Stimulated activated CD8-positive, alpha-beta memory T cell treated with anti-CD3 and anti-CD28 coated beads, Interleukin-15, amount 100 ng/mL, for 1 hour (primary cell): ENCODE results near the gene KLF13.
"Not testable (repeated sequence)": the region's sequence is repeated elsewhere in the genome, so short reads cannot be mapped to it uniquely, and the experiment has no call there.

Experiments used
- DNase-seq: peaks from one replicate; pipeline ENCODE4 v3.0.0-alpha.2; 2020; ENCODE audit warnings: low read depth

KLF13 gene

DNA sequence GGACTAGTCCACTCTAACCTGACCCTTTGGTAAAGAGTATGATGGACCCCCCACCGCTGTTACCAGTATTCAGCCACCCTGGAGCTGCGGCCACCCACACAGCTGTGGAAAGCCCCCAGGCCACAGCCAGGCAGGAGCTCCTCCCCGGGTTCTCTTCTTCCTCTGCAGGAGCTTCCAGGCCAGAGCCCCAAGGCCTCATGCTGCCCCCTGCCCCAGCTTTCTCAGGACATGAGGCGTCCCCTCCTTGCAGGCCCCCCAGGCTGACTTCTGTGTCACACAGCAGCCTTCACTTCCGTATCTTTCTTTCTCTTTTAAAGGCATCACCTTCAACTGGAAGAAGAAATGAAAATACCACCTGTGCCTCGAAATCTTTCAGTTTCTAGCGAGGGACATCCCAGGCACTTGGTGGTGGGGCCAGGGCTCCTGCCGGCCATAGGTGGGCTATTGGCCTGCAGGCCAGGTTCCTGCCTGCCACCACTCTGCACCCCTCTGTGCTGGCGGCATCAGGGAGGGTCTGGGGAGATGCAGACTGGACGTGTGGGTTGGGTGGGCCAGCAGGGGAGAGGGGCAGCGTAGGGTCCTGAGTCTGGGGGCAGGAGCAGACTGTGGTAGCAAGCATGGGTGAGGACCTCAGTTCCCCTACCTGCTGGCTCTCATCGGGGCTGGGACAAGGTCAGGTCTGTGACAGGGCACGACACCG lies 19.9 kb downstream of the KLF13 start:
- DNase-seq, result no peak

DNA sequence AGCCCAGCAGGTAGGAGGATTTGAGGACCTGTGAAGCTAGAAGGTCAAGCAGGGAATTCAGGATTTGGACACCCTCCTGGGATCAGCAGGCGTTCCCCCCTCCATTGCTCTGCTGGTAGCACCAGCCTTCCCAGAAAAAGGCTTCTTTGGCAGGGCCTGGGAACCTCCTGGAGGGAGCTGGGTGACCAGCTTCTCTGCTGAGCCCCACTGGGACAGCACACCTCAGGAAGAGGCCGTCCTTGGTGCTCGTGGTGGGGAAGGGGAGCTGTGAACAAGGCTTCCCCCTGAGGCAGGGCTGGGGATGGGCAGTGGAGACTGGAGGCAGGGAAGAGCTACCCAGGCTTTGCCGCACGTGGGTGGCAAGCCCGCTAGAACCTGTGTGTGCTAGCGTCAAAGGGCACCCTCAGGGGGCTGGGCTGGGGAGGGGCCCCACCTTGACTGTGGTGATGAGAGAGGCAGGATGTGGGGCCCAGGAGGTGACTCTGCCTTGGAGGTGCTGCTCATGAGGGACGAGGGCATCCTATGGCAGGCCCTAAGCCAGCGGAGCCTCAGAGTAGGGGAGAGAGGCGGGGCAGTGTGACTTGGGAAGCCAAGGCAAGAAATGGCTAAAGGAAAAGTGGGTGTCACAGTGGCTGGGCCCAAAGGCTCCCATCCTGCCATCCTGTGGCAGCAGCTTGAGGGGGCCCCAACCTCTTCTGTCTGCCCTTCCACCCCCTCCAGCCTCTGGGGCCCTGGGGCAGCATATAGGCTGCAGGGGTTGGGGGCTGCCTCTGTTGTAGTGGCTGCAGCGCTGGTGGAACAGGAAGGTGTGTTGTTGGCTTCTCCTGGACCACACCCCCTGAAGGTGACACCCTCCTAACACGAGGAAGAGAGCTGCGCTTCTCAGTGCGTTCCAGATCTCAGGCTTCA lies 20.7 kb downstream of the KLF13 start:
- DNase-seq, result no peak

DNA sequence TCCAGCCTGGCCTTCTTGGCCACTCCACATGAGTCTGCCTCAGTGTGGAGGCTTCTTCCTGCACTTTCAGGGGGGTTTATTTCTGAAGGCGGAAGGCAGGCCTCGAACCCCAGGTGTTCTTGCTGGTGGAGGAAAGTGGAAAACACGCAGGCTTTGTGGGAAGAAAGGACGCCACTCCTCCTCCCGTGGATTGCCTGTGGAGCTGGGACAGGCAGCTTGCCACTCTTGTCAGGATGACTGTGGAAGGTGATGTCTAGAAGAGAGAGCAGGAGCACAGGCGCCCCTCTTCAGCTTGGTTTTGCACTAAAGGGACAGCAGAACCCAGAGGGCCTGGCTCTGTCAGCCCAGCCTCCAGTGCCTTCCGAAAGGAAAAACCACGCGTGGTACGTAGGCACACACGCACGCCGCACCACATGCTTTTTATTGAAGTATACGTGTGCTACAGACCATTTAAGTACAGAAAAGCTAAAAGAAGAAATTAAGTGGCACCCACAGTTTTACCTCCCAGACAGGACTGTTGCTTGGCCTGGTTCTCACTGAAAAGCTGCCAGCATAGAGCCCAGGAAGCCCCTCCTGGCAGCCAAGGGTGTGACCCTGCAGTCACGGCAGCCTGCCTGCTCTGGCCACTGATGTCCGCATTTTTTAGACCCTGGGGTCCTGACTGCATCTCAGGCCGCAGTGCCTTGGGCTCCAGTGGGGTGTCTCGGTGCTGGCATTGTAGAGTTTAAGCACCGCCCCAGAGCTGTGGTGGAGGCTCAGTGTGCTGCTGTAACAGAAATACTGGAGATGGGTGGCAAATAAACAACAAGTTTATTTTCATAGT lies 21.6 kb downstream of the KLF13 start:
- DNase-seq, result no peak

DNA sequence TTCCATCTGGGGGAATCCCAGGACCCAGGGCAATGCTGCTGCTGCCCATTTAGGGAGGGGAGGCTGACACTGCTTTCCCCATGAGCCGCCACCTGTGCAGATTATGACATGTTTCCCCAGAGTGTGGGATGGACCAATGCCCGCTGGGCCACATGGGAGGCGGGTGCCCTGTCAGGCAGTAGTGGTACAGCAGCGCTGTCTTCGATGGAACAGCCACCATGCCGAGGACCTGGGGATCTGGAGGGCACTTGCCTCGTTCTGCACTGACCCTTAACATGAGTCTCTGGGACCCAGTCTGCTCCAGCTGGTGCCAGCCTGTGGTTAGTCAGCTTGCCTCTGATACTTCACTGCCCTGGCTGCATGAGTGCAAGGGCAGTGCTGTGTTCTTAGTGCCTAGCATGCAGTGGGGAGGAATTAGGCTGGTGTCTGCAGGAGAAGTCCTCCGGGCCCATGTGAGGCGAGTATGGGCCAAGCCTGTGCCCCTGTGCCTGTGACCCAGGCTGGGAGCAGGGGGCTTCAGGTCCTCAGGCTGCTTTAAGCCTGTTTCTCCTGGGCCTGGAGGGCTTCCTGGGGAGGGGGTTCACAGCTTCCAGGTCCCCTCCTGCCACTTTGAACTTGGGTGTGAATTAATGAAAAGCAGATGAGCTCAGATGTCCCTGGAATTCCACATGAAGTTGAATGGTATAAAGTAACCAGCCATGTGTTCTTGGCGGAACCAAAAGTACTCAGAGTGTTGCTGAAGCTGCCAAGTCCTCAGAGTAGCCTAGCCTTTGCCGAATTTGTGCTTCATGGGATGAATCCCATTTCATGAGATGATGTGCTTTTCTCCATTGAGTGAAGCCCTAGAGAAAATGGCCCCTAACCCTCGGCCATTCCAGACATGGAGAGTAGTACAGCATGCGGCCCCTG lies 22.9 kb downstream of the KLF13 start:
- DNase-seq, result no peak

DNA sequence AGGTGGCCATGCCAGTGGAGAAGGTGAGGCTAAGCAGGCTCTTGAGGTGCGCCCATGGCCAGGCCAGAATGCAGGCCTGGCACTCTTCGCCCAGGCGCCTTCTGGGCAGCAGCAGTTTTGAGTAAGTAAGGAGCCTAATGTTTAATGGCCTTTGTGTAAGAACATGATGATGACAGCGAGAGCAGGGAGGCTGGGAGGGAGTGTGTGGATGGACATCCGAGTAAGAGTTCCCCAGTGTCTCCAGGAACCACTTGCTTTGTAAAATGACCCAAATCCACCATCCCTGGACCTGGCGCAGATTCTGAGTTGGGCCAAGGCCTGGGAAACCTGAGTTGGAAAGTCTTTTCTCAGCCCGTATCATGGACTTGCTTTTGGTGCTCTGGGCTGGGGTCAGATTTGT lies 24.1 kb downstream of the KLF13 start:
- no peak for DNase-seq

DNA sequence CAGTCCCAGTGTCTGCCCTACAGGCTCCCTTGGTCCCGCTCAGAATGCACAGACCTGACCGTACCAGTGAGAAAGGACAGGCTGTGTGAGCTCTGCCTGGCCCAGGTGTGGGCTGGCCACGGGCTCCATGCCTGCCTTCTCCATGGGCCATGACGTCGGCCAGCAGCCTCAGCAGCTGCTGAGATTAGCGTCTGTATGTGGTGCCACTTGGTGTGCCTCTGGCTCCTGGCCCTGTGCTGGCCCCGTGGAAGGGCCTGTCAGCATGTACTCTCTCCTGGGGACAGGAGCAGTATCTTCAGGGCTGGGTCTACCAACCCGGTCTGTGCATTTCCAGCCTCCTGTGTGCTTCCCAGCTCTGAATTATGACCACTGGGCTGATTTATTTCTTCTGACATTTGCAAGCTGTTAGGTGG lies 25.7 kb downstream of the KLF13 start:
- no peak for DNase-seq

DNA sequence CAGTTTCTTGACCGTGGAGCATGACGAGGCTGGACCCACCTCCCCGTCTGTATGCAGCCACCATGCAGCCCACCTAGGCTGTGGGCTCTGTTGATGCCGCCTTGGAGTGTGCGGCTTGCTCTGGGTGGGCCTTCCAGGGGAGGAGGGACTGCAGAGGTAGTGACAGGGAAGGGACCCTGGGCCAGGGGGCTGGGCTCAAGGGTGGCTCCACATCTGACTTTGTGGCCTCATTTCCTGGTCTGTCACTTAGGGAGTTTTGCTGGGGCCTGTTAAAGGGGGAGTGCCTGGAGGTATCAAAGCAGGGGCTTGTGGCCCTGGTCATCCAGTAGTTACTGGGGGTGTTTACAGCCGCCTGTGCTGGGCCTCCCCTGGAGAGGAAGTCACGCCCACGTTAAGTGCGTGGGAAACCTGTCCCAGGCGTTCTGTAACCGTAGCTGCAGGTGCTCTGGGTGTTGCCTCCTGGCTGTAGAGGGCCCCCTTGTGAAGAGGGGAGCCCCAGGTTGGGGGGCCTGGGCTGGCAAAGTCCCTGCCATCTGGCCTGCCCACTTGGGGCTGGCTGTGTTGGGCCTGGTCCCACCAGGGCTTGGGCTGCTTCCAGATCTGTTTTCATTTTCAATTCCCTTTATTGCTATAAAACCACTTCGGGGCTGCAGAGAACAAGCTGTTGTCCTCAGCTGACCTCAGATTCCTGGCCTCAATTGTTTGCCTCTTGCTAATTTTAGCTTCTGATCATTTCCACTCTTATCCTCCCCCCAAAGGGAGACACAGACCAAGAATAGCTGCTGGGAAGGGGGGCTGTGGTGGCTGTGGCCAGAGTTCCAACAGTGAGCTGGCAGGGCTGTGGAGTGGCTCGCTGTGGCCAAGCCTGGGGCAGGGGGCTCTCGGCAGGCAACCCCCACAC lies 26.5 kb downstream of the KLF13 start:
- DNase-seq, result no peak

DNA sequence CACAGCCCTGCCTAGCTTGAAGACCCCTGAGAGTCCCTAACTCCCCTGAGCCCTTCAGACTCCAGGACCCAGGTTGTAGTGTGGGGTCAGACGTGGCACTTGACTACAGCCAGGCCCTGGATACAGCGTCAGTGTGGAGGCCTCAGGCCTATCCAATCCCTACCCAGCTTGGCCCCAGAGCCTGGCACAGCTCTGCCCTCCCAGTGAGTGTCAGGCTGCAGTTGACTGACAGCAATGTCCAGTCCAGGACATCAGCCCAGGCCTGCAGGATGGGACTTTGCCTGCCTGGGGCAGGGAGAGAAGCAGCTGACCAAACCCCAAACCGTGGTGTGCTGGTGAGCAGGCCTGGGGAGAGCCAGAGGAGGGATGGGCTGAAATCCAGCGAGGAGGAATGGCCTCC lies 27.3 kb downstream of the KLF13 start:
- no peak for DNase-seq

DNA sequence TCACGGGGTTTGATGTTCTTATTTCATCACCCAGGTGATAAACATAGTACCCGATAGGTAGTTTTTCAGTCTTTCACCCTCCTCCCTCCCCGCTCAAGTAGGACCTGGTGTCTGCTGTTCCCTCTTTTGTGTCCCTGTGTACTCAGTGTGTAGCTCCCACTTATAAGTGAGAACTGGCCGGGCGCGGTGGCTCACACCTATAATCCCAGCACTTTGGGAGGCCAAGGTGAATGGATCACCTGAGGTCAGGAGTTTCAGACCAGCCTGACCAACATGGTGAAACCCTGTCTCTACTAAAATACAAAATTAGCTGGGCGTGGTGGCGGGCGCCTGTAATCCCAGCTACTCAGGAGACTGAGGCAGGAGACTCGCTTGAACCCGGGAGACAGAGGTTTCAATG lies 29.5 kb downstream of the KLF13 start:
- DNase-seq, result not testable (repeated sequence)

DNA sequence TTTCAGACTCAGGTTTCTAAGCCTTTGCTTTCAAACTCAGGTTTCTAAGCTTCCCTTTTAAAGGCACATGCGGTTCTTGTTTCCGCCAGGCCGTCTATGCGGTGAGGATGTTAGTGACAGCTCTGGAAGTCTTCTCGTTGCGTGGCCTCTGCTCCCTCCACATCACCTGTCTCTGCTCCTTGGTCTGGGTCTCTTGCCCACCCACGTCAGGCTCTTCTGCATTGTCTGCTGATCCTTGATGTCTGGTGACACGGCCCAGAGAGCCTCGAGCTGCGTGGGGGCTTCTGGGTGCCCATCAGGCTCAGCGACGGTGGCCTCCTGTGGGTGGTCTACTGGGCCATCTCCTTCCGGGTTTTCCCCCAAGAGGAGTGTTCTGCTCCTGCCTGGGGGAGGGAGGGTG lies 30.5 kb downstream of the KLF13 start:
- DNase-seq, result no peak

DNA sequence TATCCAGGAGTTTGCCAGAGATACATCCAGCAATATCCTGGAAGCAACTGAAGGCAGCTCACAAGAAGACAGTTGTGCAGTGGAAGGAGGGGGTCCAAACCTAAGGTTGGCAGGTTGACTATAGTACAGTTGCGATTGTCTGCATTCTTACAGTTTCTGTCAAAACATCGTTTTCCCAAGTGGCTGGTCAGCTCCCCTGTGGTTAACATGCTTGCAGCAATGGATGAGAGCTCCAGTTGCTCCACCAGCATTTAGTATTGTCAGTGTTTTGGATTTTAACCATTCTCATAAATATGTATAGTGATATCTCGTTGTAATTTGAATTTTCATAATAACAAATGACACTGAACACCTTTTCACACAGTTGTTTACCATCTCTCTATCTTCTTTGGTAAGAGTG lies 31.5 kb downstream of the KLF13 start:
- DNase-seq, result no peak

DNA sequence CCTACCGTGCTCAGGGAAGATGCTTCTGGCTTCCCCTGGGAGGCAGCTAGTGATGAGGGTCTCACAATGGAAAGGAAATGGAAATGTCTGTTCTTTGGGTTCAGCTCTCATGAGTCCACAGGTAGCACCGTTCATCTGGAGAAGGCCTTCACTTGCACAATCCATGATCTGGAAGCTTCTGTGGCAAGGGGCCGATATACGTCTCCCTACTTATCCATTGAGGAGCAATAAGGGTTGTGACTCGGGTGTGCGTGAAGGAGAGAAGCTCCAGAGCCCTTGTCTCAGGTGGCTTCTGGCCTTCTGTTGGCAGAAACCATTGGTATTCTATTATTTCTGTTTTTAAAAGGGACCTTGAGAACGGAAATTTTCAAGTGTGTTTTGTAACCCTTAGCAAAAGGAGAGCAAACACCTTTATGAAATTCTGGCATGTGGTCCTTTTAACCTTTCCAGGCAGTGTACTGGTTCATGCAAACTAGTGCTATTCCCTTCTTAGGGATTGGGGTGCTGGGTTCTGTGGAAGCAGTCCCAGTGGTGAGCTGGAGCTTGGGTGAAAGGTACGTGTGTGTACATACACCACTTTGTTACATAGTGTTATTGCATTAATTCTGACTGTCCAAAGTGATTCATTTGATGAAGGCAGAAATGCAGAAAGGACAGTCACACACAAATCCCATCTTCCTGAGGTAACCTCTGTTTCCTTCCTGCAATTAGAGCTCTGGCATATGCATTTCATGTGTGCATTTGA lies 32.5 kb downstream of the KLF13 start:
- no peak for DNase-seq

DNA sequence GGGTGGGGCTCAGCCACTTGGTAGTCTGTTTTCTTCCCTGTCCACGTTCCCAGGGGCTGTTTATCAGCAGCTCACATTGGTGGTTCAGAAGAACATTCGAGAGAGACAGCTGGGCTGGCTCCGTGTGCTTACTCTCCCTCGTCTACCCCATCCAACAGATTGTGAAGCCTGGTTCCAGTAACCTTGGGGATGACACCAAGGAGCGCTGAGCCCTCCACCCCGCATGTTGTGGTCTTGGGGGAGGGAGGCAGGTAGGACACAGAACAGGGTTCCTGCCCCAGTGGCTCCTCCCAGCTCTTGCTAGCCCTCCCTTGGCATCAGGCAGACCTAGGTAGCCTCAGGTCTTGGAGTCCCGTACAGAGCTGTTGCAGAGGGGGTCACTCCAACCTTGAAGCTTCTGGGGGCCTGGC lies 33.1 kb downstream of the KLF13 start:
- DNase-seq, result no peak

DNA sequence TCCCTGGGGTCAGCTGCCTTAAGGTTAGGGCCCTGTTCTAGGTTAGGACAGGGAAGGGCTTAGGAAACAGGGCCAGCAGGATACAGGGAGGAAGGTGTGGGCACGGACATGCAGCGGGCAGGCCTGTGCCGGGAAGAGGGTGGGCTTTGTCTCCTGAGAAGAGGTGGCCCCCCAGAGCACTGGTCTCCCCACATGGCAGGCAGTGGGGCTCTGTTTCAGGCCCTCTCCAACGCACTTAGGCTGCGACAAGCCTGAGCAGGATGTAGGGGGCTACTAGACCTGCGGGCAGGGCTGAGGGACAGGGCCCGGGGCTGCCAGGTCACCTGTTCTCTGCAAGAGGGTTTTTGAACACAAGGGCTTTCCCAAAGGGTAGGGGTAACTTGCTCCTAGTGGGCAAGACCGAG lies 33.5 kb downstream of the KLF13 start:
- DNase-seq, result no peak

DNA sequence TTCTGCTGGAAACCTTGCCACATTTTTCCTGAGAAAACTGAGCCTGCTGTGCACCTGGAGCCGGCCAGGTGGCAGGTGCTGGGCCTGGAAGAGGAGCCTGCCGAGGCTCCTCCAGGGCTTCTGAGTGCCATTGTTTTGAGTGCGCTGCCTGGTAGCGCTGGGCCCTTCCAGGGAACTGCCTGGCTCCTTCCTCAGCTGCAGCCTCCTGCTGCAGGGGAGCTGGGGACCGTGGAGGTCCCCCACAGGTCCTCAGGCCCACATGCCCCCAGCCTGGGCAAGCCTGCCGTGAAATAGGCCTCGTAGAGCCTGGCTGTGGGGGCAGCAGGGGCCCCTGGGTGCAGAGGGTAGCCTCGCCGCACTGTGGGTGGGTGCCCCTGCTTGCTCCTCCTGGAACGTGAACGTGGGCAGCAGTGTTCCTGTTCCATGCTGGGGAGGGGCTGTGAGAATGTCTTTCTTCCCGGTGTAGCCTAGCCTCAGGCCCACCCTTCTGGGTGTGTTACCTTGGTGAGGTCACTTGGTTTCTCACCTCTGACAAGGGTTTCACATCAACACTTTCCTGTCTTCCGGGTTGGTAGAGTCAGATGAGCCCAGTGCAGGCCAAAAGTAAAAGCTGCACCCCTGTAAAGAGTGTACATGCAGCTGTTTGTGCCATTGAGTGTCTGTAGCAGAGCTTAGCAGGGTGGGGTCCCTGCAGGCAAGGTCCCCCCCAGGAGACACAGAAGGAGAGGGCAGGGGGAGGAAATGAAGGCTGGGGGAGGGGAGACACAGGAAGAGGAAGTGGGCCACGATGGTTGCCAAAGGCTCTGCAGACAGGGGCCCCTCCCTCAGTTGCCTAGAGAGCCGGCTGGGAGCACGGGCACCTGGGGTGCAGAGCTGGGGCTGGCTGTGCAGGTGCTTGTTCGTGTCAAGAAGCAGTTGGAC lies 34.5 kb downstream of the KLF13 start:
- peak; percentile 49 for DNase-seq

DNA sequence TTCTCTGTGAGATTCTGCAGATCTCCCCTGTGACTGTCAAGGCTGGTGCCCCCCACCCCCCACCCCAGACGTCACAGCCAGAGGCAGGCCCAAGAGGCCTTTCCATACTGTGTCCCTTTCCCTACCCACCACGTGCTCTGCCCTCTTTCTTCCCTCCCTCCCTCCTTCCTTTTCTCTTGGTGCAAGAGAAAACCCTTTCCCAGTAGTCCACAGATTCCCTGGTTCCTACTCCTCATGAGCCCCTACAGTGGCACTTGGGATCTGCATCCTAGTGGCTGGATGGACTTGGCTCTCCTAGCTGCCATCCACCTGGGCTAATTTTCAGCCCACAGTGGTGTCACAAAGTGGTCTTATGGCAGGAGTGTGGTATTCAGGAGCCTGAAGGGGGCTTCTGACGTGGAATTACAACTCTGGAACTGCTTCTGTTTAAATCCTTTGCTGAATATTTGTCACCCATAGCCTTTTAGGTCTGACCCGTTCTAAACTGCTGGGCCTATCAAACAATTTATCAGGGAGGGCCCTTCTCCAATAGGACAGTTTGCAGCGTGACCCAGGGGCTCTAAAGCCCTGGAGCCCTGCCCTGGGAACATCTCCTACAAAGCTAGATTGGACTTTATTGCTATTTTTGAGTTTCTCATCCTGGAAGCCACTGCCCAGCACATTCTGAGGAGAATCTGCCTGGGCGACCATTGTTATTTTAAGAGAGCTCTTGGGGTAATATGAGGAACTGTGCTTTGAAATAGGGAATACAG lies 35.3 kb downstream of the KLF13 start:
- no peak for DNase-seq

DNA sequence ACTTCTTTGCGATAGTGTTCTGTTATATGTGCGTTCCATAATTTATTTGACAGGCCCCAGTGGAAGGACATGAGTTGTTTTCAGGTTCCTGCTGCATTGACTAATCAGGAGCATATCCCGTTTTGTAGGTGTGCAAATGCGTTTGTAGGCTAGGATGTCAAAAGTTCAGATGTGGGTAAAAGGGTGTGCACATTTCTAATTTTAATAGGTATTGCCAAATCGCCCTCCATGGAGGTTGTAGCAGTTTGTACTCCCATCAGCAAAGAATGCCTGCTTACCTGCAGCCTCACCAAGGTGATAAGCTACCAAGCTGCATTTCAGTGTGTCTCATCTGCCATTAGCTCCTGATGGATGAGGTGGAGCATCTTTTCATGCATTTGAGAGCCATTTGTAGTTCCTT lies 36.3 kb downstream of the KLF13 start:
- DNase-seq, result no peak
